GM06990 (cell line): Measurements from ENCODE around the gene CAMTA1.

Experiments
- DNase-seq: peaks from one replicate; pipeline ENCODE4 v3.0.0-alpha.2; 2011; ENCODE audit not compliant: insufficient read length; ENCODE audit errors: extremely low read depth
- H3K27me3 ChIP-seq: replicated peaks from 2 replicates; pipeline ENCODE4 v1.6.0; 2011; ENCODE audit warnings: low read length; ENCODE audit not compliant: control insufficient read depth, insufficient read depth
- H3K36me3 ChIP-seq: 2 replicates; pipeline ENCODE4 v1.5.1; 2011; ENCODE audit warnings: low read length; ENCODE audit not compliant: control insufficient read depth, insufficient read depth
- H3K4me3 ChIP-seq: replicated peaks from 2 replicates; pipeline ENCODE4 v1.5.1; 2011; ENCODE audit warnings: low read depth, mild to moderate bottlenecking, control low read depth, low read length
- TF ChIP-seq, protein P1 (sequence below): IDR thresholded peaks from 2 replicates; pipeline ENCODE4 v1.5.1; 2011; ENCODE audit warnings: low read length, control low read depth, mild to moderate bottlenecking, inconsistent platforms; ENCODE audit not compliant: insufficient read depth, poor library complexity, severe bottlenecking

CAMTA1 gene

GRCh38 chr1:6761196-6761737 is 24.0 kb upstream of the CAMTA1 start:
- no peak for DNase-seq
- H3K36me3 ChIP-seq = no peaks in the 10 kb centered on the region
- TF ChIP-seq, protein P1, sequence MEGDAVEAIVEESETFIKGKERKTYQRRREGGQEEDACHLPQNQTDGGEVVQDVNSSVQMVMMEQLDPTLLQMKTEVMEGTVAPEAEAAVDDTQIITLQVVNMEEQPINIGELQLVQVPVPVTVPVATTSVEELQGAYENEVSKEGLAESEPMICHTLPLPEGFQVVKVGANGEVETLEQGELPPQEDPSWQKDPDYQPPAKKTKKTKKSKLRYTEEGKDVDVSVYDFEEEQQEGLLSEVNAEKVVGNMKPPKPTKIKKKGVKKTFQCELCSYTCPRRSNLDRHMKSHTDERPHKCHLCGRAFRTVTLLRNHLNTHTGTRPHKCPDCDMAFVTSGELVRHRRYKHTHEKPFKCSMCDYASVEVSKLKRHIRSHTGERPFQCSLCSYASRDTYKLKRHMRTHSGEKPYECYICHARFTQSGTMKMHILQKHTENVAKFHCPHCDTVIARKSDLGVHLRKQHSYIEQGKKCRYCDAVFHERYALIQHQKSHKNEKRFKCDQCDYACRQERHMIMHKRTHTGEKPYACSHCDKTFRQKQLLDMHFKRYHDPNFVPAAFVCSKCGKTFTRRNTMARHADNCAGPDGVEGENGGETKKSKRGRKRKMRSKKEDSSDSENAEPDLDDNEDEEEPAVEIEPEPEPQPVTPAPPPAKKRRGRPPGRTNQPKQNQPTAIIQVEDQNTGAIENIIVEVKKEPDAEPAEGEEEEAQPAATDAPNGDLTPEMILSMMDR = no peak
- no peak overlapping the region for H3K4me3 ChIP-seq
- no peaks in the 10 kb centered on the region for H3K27me3 ChIP-seq

DNA sequence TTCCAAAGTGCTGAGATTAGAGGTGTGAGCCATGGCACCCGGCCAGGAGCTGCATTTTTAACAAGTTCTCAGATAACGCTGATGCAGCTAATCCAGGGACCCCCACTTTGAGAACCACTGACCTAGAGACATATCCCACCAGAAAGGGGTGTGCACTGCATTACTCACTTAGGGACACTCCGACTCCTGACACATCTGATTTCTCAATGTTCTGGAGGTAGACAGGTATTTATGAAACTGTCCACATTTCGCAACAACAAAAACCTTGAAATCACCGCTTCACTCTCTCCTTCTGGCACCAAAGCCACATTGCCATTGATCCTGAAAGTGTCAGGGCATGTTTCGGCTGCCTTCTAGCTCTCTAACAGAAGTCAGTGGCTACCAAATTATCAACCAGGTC is 23.2 kb upstream of the CAMTA1 start:
- TF ChIP-seq, protein P1 = no peak
- no peaks in the 10 kb centered on the region for H3K27me3 ChIP-seq
- DNase-seq = no peak

DNA sequence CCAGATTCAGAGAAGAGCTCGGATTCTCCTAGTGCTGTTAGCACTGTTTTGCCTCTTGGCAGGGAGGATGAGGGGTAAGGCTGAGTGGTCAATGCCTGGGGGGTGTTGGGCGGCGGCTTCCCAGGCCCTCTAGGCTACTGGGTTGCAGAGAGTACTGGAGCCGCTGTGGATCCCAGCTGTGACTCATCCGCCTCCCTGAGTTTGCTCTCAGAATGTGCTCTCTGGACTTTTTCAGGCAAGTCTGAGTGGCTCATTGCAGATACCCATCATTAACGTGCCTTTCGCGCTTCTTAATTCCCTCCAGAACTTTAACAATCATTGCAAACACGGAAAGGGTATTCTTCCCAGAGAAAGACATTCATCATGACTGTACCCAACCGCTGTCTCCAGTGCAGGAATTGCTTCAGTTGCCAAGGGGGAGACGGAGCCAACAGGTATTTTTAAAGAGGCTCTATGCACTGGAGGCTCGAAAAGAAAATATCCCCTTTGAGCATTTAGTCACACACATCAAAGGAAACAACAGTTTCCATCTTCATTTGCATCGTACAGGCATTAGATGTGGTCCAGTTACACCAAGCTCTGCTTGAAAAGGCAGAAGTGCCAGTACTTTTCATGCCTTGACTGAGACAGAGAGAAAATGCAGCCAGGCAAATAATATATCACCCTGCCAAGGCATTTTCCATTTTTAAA is 14.4 kb upstream of the CAMTA1 start:
- Histone ChIP-seq H3K4me3 (no peak overlapping the region), H3K27me3 (no peaks in the 10 kb centered on the region), H3K36me3 (no peaks in the 10 kb centered on the region)
- TF ChIP-seq, protein P1 = no peak
- DNase-seq = no peak

More for the DNA sequence above, 23.2 kb upstream of the CAMTA1 start:
- no peaks in the 10 kb centered on the region for H3K36me3 ChIP-seq
- no peak overlapping the region for H3K4me3 ChIP-seq

- H3K4me3 ChIP-seq = no peak overlapping the region
- TF ChIP-seq, protein P1 = no peak
- H3K27me3 ChIP-seq = no peaks in the 10 kb centered on the region
- no peaks in the 10 kb centered on the region for H3K36me3 ChIP-seq
- no peak for DNase-seq
Observed at GRCh38 chr1:6771441-6771769, 13.8 kb upstream of the CAMTA1 start.

DNA sequence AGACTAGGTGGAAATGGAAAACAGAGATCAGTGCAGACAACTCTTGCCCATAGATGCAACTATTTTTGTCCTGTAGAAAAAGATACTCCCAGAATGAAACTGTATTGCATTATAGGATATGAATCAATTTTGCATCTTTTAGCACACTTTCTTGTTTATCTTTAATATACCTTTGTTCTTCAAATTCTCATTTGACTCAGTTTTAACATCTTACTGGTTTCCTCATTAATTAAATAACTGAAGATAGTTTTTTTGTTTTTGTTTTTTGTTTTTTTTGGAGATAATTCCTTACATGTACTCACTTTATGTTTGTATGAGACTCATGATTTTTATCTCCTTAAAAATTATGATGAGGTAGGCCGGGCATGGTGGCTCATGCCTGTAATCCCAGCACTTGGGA is 10.9 kb upstream of the CAMTA1 start:
- Histone ChIP-seq H3K36me3 (no peaks in the 10 kb centered on the region), H3K4me3 (no peak overlapping the region), H3K27me3 (no peaks in the 10 kb centered on the region)
- DNase-seq = no peak
- TF ChIP-seq, protein P1 = no peak
